ENCODE measurements around the gene FIG4. TPM values are rescaled to one million over a fixed set of nuclear protein-coding genes. Genes with fewer than 3 reads are reported as not detected.

FIG4 gene
- polyA plus RNA-seq, 1 donor (not counting 4 experiments of a cell fraction or from before 2014, with no cell fraction given) = 12.8 TPM

DNA sequence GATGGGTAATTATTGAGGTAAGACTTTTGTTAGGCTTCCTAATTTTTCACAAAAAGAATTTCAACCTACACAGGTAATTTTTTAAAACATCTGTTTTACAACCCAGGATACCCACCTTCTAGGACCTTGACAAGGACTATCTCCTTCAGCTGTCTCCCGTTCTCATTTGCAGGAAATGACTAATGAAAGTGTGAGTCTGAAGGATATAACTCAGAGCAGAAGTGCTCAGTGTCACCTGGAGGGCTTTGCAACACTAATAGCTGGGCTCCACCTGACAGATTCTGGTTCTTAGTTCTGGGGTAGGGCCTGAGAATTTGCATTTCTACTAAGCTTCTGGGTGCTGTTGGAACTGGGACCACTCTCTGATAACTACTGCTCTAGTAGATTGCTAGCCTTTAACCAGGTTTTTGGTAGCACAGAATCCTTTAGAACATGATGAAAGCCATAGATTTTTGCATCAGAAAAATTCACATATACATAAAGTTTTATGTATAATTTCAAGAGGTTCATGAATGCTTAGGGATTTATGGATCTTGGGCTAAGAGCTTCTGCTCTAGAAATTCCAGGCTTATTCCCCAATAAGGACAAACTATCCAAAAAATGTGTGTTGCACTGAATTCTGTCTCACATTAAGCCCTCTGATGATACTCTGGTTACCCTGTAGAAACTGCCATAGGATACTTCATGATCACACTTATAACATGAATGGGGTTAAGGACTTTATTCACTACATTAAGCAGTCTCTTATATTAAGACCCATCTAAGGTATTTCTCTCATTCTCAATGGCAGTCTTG lies 30.4 kb upstream of the FIG4 start:
- Histone ChIP-seq H3K79me2 (ENCODE audit: control insufficient read depth, insufficient read depth, low read length) (no peaks in the 10 kb centered on the region), H3K9ac (ENCODE audit: control insufficient read depth, extremely low read depth, insufficient read depth, low read length) (no peak overlapping the region), H3K9me1 (ENCODE audit: control insufficient read depth, extremely low read depth, insufficient read depth, low read length) (no peaks in the 10 kb centered on the region), H3K36me3 (ENCODE audit: control insufficient read depth in 2 of 2, extremely low read depth in 1 of 2, insufficient read depth in 2 of 2, low read length in 2 of 2) (no peaks in the 10 kb centered on the region), H3K4me1 (ENCODE audit: control insufficient read depth, extremely low read depth, insufficient read depth, low read length) (peaks cover 29% of the 10 kb centered on the region), H3K27ac (ENCODE audit: control insufficient read depth, insufficient read depth, low read length) (no peak overlapping the region), H3K9me3 (ENCODE audit: control insufficient read depth, low read depth, low read length) (no peaks in the 10 kb centered on the region), H2AFZ (ENCODE audit: control insufficient read depth, low read length) (peak overlapping the region; percentile 43), H4K20me1 (ENCODE audit: control insufficient read depth, extremely low read depth, insufficient read depth, low read length) (no peaks in the 10 kb centered on the region), H3K4me3 (ENCODE audit: control insufficient read depth in 2 of 3, extremely low read depth in 1 of 3, insufficient read depth in 2 of 3, low read depth in 1 of 3, low read length in 3 of 3) (no peak overlapping the region), H3K27me3 (ENCODE audit: control insufficient read depth, extremely low read depth, insufficient read depth, low read length) (no peaks in the 10 kb centered on the region), H3K4me2 (ENCODE audit: control insufficient read depth, extremely low read depth, insufficient read depth, low read depth, low read length) (peak overlapping the region; percentile 51)
- no peak for DNase-seq (ENCODE audit: low read depth, low spot score)
- FAIRE-seq = peak; percentile 94
- TF ChIP-seq EZH2 (IDR thresholded peaks at IDR 0.05; ENCODE audit: low read length) (no peak), CTCF (optimal IDR thresholded peaks at IDR 0.05 in 1 of 3, IDR thresholded peaks at IDR 0.05 in 1 of 3, conservative IDR thresholded peaks at IDR 0.05 in 1 of 3; ENCODE audit: extremely low read depth in 1 of 3, insufficient read depth in 2 of 3, low read length in 3 of 3) (no peak)
- dilution Hi-C loops (cut with MboI; ENCODE audit: extremely low pct_ligation_motif_present, low sequenced_read_pairs) = no loop called here

GRCh38 chr6:109662192-109662591 lies 28.9 kb upstream of the FIG4 start:
- Histone ChIP-seq H3K4me2 (ENCODE audit: control insufficient read depth, extremely low read depth, insufficient read depth, low read depth, low read length) (no peak overlapping the region), H4K20me1 (ENCODE audit: control insufficient read depth, extremely low read depth, insufficient read depth, low read length) (no peaks in the 10 kb centered on the region), H3K9me3 (ENCODE audit: control insufficient read depth, low read depth, low read length) (no peaks in the 10 kb centered on the region), H3K27ac (ENCODE audit: control insufficient read depth, insufficient read depth, low read length) (no peak overlapping the region), H3K4me3 (ENCODE audit: control insufficient read depth in 2 of 3, extremely low read depth in 1 of 3, insufficient read depth in 2 of 3, low read depth in 1 of 3, low read length in 3 of 3) (no peak overlapping the region), H3K36me3 (ENCODE audit: control insufficient read depth in 2 of 2, extremely low read depth in 1 of 2, insufficient read depth in 2 of 2, low read length in 2 of 2) (no peaks in the 10 kb centered on the region), H3K9ac (ENCODE audit: control insufficient read depth, extremely low read depth, insufficient read depth, low read length) (no peak overlapping the region), H3K9me1 (ENCODE audit: control insufficient read depth, extremely low read depth, insufficient read depth, low read length) (no peaks in the 10 kb centered on the region), H2AFZ (ENCODE audit: control insufficient read depth, low read length) (no peak overlapping the region), H3K27me3 (ENCODE audit: control insufficient read depth, extremely low read depth, insufficient read depth, low read length) (no peaks in the 10 kb centered on the region), H3K4me1 (ENCODE audit: control insufficient read depth, extremely low read depth, insufficient read depth, low read length) (peaks cover 30% of the 10 kb centered on the region), H3K79me2 (ENCODE audit: control insufficient read depth, insufficient read depth, low read length) (no peaks in the 10 kb centered on the region)
- TF ChIP-seq EZH2 (IDR thresholded peaks at IDR 0.05; ENCODE audit: low read length) (no peak), CTCF (optimal IDR thresholded peaks at IDR 0.05 in 1 of 3, IDR thresholded peaks at IDR 0.05 in 1 of 3, conservative IDR thresholded peaks at IDR 0.05 in 1 of 3; ENCODE audit: extremely low read depth in 1 of 3, insufficient read depth in 2 of 3, low read length in 3 of 3) (no peak)
- dilution Hi-C loops (cut with MboI; ENCODE audit: extremely low pct_ligation_motif_present, low sequenced_read_pairs) = no loop called here
- DNase-seq (ENCODE audit: low read depth, low spot score) (no peak), FAIRE-seq (peak; percentile 94)
